GM12875 (cell line): ENCODE data around the gene TUBGCP5.

Experiments used
- H3K4me3 ChIP-seq: one replicate; pipeline ENCODE4 v1.5.1; 2011; ENCODE audit warnings: low read depth, low read length, control low read depth
- CTCF ChIP-seq: IDR thresholded peaks from 2 replicates; pipeline ENCODE4 v1.5.1; 2011; ENCODE audit warnings: low read depth, mild to moderate bottlenecking, control low read depth, inconsistent platforms, low read length, moderate library complexity, borderline replicate concordance; ENCODE audit not compliant: insufficient read depth

Gene TUBGCP5

GRCh38 chr15:22956257-22956977 is 83.0 kb downstream of the TUBGCP5 start:
- no peak overlapping the region for H3K4me3 ChIP-seq
- no peak for TF ChIP-seq CTCF

- TF ChIP-seq CTCF = no peak
- H3K4me3 ChIP-seq = no peak overlapping the region
These were observed 83.7 kb downstream of the TUBGCP5 start for GRCh38 chr15:22955544-22956119.

GRCh38 chr15:22954798-22955543 is 84.4 kb downstream of the TUBGCP5 start:
- no peak overlapping the region for H3K4me3 ChIP-seq
- TF ChIP-seq CTCF = no peak

GRCh38 chr15:22954326-22954725 is 85.0 kb downstream of the TUBGCP5 start:
- TF ChIP-seq CTCF = no peak
- H3K4me3 ChIP-seq = no peak overlapping the region

- no peak overlapping the region for H3K4me3 ChIP-seq
- no peak for TF ChIP-seq CTCF
These were observed 86.4 kb downstream of the TUBGCP5 start for GRCh38 chr15:22952796-22953579.

GRCh38 chr15:22951381-22952280 is 87.7 kb downstream of the TUBGCP5 start:
- H3K4me3 ChIP-seq = no peak overlapping the region
- no peak for TF ChIP-seq CTCF
